ENCODE data around the gene TMC4. TPM values are rescaled to one million over a fixed set of nuclear protein-coding genes. Genes with fewer than 3 reads are reported as not detected.
A peak's percentile ranks its signal among the peaks of the same experiment; 100 is the strongest.

TMC4 gene
- total RNA-seq, 6 donors from 2014 or later: 35.7 to 116 (median 48.5) TPM

GRCh38 chr19:54189735-54190502 is 17.0 kb upstream of the TMC4 start:
- H3K4me3 ChIP-seq: peak overlapping the region in 3 of 4 donors; percentile 78 to 85 (median 82)
- peaks cover 0 to 28% (median 19%) of the 10 kb centered on the region in 4 donors for H3K36me3 ChIP-seq
- peak; percentile 100 for DNase-seq
- ATAC-seq (ENCODE audit: low FRiP score in 2 of 2): peak; percentile 86 to 95
- 0 to 1% methylated on average over 39 to 50 of the region's 65 CpGs for WGBS, 2 donors
- peaks cover 19 to 33% (median 22%) of the 10 kb centered on the region in 4 donors for H3K4me1 ChIP-seq
- H3K9me3 ChIP-seq: no peaks in the 10 kb centered on the region
- peak overlapping the region; percentile 99 to 100 (median 99) for H3K27ac ChIP-seq
- TF ChIP-seq EP300 (IDR thresholded peaks at IDR 0.05) (peak in 1 of 4 donors; percentile 76), POLR2A (IDR thresholded peaks at IDR 0.05) (peak in 3 of 4 donors; percentile 34 to 81 (median 79)), POLR2AphosphoS5 (IDR thresholded peaks at IDR 0.05) (peak; percentile 72 to 90), CTCF (IDR thresholded peaks at IDR 0.05) (peak in 1 of 6 experiments; percentile 15)
- H3K27me3 ChIP-seq: no peaks in the 10 kb centered on the region

- H3K9me3 ChIP-seq: no peaks in the 10 kb centered on the region
- 1% methylated on average over 17 to 46 of the region's 64 CpGs for WGBS, 2 donors
Observed at GRCh38 chr19:54189145-54189734, 16.3 kb upstream of the TMC4 start, which contains the start of gene MBOAT7. Gene MBOAT7 (minus strand): TSS chr19:54189580. CDS start chr19:54188508, 1,072 bp downstream.

GRCh38 chr19:54188215-54188871 is 15.4 kb upstream of the TMC4 start:
- peaks cover 19 to 33% (median 22%) of the 10 kb centered on the region in 4 donors for H3K4me1 ChIP-seq
- DNase-seq (no peak), ATAC-seq (ENCODE audit: low FRiP score in 2 of 2) (no peak)
- TF ChIP-seq POLR2A (IDR thresholded peaks at IDR 0.05) (no peak), CTCF (IDR thresholded peaks at IDR 0.05) (no peak), POLR2AphosphoS5 (IDR thresholded peaks at IDR 0.05) (no peak), EP300 (IDR thresholded peaks at IDR 0.05) (no peak)
- H3K27ac ChIP-seq: peak overlapping the region; percentile 99 to 100 (median 99)
- no peaks in the 10 kb centered on the region for H3K9me3 ChIP-seq
- H3K4me3 ChIP-seq: peak overlapping the region; percentile 61 to 85 (median 80)
- no peaks in the 10 kb centered on the region for H3K27me3 ChIP-seq
- WGBS, 2 donors: 18 to 21% methylated on average over 12 of the region's 12 CpGs
- peaks cover 0 to 20% (median 12%) of the 10 kb centered on the region in 4 donors for H3K36me3 ChIP-seq

More at GRCh38 chr19:54189145-54189734, 16.3 kb upstream of the TMC4 start, which contains the start of gene MBOAT7:
- Histone ChIP-seq H3K27ac (peak within 1 kb of the TSS; percentile 99 to 100 (median 99)), H3K4me3 (peak within 1 kb of the TSS; percentile 61 to 85 (median 80)), H3K36me3 (peaks cover 0 to 22% (median 16%) of the 10 kb centered on the region in 4 donors), H3K27me3 (no peaks in the 10 kb centered on the region), H3K4me1 (peaks cover 19 to 33% (median 22%) of the 10 kb centered on the region in 4 donors)
- DNase-seq (peak; percentile 66 to 96), ATAC-seq (ENCODE audit: low FRiP score in 2 of 2) (peak in 1 of 2 donors; percentile 3)
- TF ChIP-seq EP300 (IDR thresholded peaks at IDR 0.05) (no peak), POLR2AphosphoS5 (IDR thresholded peaks at IDR 0.05) (peak; percentile 66 to 81), CTCF (IDR thresholded peaks at IDR 0.05) (peak; percentile 21 to 76 (median 63)), POLR2A (IDR thresholded peaks at IDR 0.05) (peak in 2 of 4 donors; percentile 47 to 74)

GRCh38 chr19:54186934-54187381 is 14.0 kb upstream of the TMC4 start:
- H3K9me3 ChIP-seq: no peaks in the 10 kb centered on the region
- H3K27ac ChIP-seq: no peak overlapping the region
- peaks cover 15 to 20% (median 16%) of the 10 kb centered on the region in 4 donors for H3K4me1 ChIP-seq
- no peak for TF ChIP-seq EP300 (IDR thresholded peaks at IDR 0.05)
- no peaks in the 10 kb centered on the region for H3K27me3 ChIP-seq
- ATAC-seq (ENCODE audit: low FRiP score in 2 of 2) (no peak), DNase-seq (no peak)
- peaks cover 0 to 19% (median 8%) of the 10 kb centered on the region in 4 donors for H3K36me3 ChIP-seq
- WGBS, 2 donors: 87 to 93% methylated on average over 11 of the region's 11 CpGs
- H3K4me3 ChIP-seq: no peak overlapping the region
